GM19324 (cell line): ENCODE measurements around the gene DAO.
"Not testable (repeated sequence)": the region's sequence is repeated elsewhere in the genome, so short reads cannot be mapped to it uniquely, and the experiment has no call there.

Source experiments
- ATAC-seq: cut with Tn5 transposase; IDR thresholded peaks from one replicate; pipeline ENCODE4 v1.9.1; 2021; ENCODE audit warnings: mild to moderate bottlenecking, moderate library complexity; ENCODE audit not compliant: unreplicated experiment, low FRiP score

Gene DAO

DNA sequence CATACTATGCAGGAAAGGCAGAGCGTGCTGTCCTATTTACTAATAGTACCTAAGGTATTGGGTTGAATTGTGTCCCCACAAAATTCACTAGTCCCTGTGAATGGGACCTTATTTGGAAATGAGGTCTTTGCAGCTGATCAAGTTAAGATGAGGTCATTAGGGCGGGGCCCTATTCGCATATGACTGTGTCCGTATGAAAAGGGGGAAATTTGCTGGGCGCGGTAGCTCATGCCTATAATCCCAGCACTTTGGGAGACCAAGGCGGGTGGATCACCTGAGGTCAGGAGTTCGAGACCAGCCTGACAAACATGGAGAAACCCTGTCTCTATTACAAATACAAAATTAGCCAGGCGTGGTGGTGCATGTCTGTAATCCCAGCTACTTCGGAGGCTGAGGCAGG is 13.8 kb upstream of the DAO start:
- not testable (repeated sequence) for ATAC-seq

DNA sequence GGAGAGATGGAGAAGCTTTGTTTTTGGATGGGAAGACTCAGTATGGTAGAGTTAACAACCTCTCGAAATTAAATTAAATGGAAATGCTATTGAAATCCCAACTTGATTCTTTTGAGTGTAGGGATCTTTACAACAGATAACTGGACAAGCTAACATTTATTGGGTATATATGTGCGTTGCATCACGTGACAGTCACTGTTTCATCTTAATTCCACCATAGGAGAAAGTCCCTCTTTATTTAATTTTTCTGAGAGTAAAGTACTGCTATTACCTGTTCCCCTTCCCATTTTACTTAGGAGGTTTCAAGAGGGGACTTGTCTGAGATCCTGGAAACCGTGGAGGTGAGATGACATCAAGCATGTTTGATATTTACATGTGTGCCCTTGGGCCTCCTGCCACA is 11.1 kb upstream of the DAO start:
- ATAC-seq, result no peak

DNA sequence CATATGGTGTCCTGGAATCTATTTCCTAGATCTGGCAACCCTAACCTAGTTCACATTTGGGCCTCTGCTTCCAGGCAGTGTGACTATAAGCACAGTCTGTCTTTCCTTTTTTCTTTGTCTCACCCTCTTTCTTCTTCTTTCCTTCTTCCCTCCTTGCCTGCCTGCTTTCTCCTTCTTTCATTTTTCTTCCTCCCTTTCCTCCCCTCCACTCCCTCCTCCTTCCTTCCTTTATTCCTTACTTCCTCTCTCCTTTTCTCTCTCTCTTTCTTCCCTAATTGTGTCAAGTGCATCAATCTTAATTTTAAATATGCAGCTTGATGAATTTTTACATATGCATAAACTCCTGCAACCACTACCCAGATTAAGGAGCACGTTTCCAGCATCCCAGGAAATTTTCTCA is 4.6 kb upstream of the DAO start:
- no peak for ATAC-seq

DNA sequence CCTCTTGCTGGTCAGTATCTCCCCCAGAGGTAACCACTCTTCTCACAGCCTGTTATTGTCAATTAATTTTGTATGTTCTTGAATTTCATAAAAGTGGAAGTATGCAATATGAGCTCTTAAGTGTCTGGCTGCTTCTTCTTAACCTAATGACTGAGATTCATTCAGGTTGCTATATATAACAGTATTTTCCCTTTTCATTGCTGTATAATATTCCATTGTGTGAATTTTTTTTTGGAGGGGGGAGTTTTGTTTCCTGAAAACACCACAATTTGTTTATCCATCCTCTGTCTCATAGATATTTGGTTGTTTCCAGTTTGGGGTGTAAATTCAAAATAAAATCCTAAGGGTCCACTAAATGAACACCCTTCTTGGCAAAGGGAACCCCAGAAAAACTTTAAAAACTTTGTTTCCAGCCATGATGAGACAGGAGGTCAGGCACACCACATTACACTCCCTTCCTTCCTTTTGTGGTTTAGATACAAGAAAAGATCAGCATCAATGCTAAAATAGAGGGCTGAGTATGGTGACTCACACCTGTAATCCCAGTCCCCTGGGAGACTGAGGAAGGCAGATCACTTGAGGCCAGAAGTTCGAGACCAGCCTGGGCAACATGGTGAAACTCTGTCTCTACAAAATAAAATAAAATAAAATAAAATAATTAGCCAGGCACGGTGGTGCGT is 4.1 kb upstream of the DAO start:
- no peak for ATAC-seq

DNA sequence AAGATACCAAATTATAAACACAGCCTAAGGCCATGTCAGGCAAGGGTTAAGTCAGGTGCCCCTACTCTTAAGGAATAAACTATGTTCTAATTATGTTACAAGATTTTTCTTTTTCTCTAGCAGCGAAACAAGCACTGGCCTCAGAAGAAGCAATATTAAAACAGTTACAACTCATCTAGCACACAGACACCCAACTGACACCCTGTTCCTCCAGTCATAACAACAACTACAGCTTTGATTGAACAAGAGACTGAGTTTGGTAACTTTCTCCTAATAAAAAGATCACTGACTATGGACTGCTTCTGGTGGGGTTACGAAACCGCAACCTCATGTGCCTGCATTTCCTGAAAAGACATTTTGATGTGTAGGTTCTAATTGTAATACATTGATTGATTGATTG is 3.3 kb upstream of the DAO start:
- ATAC-seq, result no peak

DNA sequence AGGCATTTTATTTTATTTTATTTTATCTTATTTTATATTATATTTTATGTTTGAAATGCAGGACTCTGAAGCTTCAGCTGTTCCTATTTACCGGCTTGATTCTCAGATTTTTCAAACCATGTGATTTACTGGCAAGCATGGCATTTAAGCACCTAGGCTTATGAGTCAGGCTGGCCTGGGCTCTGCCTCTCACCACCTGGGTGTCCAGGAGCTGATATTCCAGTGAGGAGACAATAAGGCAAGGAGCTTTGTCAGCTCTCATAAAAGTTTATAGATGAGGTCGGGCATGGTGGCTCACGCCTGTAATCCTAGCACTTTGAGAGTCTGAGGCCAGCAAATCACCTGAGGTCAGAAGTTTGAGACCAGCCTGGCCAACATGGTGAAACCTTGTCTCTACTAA is 2.1 kb downstream of the DAO start:
- no peak for ATAC-seq

DNA sequence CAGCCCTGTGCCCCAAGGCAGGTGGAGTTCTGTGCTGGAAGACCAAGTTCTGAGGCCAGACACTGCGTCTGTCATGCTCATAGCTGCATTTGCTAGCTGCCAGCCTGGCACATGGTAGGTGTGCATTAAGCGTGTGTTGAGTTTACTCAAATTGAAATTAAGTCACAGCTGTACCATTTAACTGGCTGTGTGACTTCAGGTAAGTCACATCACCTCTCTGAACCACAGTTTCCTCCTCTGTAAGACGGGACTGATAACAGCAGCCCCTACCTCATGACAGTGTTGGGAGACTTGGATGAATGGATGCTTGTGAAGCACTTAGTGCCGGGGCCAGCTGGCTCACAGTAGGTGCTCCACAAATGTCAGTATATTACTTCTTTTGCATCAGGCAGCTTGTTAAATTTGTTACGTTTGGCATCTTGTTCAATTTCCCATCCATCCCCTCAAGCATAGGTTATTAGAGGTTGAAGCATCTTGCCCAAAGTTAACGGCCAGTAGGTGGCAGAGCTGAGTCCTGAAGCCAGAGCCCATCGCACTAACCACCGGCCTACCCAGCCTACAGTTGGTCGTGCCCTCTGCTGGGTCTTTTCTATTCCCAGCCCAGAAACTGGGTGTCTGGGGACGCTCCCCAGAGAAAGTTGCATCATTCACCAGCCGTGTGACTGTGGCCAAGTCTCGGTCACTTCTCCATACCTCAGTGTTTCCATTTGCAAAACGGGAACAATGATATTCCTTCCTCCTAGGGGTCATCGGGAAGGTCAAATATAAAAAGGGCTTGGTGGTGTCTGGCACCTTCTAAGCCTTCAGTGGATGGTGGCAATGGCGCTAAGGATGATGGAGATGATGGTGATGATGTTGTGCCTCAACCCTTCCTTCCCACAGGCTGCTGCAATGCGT is 4.5 kb downstream of the DAO start:
- ATAC-seq, result no peak

DNA sequence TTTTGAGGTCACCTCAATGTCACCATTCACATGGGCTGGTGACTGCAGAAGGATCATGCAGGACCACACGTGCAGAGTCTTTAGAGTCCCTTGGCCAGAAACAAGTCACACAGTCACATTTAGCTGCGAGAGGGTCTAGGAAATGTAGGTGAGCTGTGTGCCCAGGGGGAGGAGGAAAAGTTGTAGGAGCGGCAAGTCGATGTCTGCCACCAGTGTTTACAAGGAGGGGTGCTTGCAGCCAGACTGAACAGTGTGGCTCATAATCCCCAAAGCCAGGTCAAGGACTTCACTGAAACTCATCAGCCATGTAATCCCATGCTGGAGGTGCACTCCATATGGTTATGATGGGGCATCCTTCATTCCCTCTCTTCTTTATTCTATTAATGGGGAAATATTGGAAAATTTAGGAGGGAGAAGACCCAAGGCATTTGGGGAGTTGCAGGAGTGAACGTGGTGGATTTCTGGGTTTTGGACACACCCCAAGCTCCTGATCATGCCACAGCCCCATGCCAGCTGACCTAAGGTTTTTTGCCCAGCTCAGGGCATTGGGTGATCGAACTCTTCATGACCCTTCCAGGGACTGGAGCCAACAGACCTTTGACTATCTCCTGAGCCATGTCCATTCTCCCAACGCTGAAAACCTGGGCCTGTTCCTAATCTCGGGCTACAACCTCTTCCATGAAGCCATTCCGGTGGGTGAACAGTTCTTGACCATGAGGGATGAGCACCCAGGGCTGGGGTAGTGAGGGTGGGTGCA is 7.2 kb downstream of the DAO start:
- ATAC-seq, result no peak

DNA sequence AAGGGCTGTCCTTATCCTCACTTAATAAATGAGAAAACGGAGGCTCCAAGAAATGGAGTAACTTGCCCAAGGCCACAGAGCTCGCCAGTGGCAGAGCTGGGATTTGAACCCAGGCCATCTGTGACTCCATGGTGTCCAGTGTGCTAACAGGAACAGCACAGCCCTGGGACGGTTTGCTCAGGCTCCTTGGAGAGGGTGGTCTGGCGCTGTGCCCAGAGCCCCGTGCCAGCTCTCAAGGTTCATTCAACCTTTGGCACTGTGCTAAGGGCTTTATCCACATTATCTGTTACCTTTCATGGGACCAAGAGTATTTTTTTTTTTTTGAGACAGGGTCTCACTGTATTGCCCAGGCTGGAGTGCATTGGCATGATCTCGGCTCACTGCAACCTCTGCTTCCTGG is 8.1 kb downstream of the DAO start:
- ATAC-seq, result no peak

DNA sequence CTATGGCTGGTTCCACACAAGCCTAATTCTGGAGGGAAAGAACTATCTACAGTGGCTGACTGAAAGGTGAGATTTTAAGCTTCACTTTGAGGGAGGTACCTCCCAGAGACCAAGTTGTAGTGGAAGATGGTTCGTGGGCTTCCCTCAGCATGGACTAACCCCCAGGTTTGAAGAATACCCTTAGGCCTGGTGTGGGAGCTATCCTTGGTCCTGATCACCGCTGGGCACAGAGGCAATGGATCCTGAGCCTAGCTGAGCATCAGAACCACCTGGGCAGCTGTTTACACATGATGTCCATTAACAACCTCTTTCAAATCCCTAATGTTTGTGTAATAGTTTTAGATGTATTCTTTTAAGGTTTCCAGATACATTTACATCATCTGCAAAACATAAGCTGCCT is 10.3 kb downstream of the DAO start:
- ATAC-seq, result no peak

DNA sequence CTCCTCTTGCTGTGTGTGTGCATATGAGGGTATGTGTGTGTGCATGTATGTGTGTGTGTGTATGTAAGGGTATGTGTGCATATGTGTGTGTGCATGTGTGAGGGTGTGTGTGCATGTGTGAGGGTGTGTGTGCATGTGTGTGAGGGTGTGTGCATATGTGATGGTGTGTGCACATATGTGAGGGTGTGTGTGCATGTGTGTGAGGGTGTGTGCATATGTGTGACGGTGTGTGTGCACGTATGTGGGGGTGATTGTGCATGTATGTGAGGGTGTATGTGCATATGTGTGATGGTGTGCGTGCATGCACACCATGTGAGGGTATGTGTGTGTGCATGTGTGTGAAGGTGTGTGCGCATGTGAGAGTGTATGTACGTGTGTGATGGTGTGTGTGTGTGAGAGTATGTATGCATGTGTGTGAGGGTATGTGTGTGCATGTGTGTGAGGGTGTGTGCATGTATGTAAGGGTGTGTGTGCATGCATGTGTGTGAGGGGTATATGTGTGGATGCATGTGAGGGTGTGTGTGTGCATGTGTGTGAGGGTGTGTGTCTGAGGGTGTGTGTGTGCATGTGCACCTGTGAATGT is 15.4 kb downstream of the DAO start:
- no peak for ATAC-seq

DNA sequence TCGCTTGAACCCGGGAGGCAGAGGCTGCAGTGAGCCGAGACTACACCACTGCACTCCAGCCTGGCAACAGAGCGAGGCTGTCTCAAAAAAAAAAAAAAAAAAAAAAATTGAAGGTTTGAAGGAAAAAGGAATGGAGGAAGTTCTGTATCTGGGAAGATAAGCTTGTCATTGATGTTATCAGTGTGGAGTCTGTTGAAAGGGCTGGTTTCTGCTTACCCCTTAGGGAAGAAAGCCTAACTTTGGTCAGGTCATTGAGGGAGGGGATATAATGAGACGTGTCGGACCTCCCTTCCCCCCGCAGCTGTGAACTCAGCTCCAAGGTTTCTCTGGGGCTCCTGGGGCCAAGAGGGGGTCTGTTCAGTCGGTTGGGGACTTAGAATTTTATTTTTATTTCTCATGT is 16.4 kb downstream of the DAO start:
- no peak for ATAC-seq

DNA sequence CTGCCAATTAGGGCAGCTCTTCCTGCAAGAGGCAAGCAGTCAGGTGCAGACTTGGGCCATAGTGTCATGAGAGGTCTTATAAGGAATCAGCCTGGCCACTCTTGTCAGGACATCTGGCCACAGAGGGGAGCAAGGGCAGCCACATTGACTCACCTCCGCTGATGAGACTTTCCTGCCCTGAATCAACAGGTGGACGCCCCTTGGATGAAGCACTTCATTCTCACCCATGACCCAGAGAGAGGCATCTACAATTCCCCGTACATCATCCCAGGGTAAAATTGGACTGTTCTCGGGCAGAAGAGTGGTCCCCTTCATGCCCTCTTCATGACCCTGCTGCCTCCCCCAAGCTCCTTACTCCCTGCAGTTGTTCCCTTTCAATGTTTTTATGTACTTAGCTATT is 16.9 kb downstream of the DAO start:
- ATAC-seq, result no peak

DNA sequence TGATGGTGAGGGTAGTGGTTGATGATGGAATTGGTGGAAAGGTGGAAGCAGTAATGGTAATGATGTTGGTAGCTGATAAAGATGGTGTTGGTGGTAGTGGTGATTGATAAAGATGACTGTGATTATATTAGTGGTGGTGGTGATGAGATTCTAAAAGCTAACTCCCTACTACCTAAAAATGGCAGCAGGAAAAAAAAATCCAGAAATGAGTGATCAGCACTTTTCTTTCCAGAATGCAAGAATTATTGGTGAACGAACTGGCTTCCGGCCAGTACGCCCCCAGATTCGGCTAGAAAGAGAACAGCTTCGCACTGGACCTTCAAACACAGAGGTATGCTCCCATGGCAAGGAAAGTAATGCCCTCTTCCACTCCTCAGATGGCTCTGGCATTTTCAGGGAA is 19.3 kb downstream of the DAO start:
- ATAC-seq, result no peak

DNA sequence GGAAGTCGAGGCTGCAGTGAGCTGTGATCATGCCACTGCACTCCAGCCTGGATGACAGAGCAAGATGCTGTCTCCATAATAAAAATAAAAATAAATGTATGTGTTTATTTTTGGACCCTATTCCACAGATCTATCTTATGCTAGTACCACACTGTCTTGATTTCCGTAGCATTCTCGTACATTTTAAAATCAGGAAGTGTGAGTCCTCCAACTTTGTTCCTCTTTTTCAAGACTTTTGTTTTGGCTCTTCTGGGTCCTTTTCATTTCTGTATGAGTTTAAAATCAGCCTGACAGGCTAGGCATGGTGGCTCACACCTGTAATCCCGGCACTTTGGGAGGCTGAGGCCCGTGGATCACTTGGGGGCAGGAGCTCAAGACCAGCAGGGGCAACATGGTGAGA is 25.8 kb downstream of the DAO start:
- ATAC-seq, result no peak

DNA sequence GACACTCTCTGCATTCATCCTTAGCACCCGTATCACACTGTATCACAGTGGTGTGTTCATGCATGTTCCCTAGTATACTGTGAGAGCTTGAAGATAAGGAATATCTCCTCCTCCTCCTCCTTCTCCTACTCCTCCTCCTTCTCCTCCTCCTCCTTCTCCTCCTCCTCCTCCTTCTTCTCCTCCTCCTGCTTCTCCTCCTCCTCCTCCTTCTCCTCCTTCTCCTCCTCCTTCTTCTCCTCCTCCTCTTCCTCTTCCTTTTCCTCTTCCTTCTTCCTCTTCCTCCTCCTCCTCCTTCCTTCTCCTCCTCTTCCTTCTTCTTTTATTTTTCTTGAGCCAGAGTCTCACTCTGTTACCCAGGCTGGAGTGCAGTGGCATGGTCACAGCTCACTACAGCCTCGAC is 27.1 kb downstream of the DAO start:
- ATAC-seq, result no peak

DNA sequence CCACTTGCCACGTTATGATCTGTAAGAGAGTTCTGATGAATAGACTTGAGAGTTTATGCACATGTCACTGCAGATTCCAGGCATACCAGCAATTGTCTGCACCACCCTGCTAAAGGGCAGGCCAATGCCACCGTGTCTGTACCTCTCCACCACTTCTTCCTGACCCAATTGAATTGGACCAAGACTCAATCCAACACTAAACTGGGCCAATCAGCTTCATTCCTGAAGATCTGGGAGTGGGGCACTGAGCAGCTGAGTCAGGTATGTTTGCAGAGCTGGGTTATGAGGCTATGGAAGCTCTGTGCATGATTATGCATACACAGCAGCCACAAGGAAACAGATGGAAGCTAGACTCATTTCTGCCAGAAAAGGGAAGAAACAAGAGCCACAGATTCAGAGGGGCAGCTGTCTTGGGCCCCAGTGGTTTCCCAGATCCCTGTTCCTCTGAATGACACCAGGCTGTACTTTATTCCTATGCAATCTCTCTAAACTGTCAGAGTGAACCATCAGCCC is 28.0 kb downstream of the DAO start:
- ATAC-seq, result no peak

DNA sequence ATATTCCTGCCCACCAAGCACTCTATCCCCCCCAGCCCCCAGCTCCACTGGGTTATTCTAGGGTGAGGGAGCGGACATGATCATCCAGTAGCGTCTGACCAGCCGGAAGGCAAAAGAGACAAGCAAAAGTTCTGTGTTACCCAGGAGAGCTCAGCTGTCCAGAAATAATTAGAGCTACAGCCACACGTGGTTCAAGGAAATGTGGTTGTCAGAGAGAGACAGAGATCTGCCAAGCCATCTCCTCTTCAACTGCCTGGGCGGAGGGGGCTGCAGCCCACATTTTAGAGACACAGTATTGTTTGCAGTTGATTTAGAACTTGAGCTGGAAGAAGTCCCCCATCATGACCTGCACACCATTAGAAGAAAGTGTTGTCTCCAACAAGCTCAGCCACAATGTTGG is 30.4 kb downstream of the DAO start:
- ATAC-seq, result no peak

DNA sequence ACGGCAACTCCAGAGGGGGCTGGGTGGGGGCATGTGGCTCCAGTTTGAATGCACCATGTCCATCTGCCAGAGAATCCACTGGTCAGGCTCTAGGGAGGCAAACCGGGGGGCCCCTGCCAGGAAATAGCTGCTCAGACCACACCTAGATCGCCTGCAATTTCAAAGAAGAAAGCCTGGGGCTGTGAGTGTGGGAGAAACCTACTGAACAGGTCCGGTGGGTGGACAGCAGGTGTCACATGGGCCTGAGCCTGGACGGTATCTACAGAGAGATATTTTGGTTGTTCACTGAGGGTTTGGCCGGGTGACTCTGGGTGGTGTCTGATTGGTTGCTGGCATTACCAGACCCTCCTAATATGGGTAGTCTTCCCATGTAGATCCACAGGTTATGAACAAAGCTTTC is 32.0 kb downstream of the DAO start:
- no peak for ATAC-seq

DNA sequence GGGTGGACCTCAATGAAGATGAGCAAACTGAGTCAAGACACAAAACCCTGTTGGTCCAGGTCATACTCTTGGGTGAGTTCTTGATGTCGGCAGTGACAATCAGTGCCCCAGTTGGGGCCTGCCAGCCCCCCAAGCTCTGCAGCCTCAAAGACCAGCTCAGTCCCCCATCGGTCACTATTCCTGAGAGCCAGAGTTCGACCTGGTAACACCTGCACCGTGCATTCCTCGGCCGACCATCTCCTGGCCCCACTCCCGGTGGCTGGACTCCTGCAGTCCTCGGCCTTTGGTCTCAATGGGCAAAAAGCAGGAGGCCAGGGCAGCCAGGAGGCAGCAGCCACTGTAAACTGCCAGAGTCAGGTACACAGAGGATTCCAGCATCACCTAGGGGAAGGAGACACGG is 32.5 kb downstream of the DAO start:
- no peak for ATAC-seq

DNA sequence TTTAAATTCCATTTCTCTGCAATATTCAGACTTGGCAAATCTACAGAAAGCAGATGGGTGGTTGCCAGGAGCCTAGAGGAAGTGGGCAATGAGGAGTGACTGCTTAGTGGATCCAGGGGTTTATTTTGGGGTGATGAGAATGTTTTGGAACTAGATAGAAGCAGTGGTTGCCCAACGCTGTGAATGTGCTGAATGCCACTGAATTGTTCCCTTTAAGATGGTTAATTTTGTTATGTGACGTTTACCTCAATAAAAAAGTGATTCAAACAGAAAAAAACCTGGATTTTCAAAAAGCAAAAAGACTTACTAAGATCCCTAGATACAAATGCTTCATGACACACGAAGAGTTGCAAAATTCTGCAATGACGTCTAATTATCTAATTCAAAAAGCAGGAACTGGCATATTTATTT is 34.2 kb downstream of the DAO start:
- no peak for ATAC-seq
